Suprapubic skin (tissue), 4 donors: Measurements from ENCODE around the gene CC2D1B. TPM values are rescaled to one million over a fixed set of nuclear protein-coding genes. Genes with fewer than 3 reads are reported as not detected.

ENCODE experiments used
- DNase-seq, 2 donors: peaks; one replicate each; pipeline ENCODE4 v3.0.0-alpha.2; 2019; ENCODE audit warnings: low spot score in 2 of 2
- H3K27ac ChIP-seq: fragments of 200-600 bp; sonication (generic); one replicate; pipeline ENCODE4 v1.5.1; 2019
- H3K27me3 ChIP-seq: fragments of 200-600 bp; sonication (generic); one replicate; pipeline ENCODE4 v1.5.1; 2019
- H3K36me3 ChIP-seq: fragments of 200-600 bp; sonication (generic); one replicate; pipeline ENCODE4 v1.5.1; 2019
- H3K4me1 ChIP-seq: fragments of 200-600 bp; sonication (generic); one replicate; pipeline ENCODE4 v1.5.1; 2019
- H3K4me3 ChIP-seq: fragments of 200-600 bp; sonication (generic); one replicate; pipeline ENCODE4 v1.5.1; 2019; ENCODE audit warnings: mild to moderate bottlenecking
- H3K9me3 ChIP-seq: fragments of 200-600 bp; sonication (generic); one replicate; pipeline ENCODE4 v1.5.1; 2019
- CTCF ChIP-seq, 2 donors: fragments of 200-600 bp in 1 of 2; fragments of 450-650 bp in 1 of 2; sonication (generic) in 1 of 2; IDR thresholded peaks; one replicate each; pipeline ENCODE4 v1.5.1; 2016 to 2019; ENCODE audit warnings: antibody characterized with exemption in 2 of 2, mild to moderate bottlenecking in 1 of 2, moderate library complexity in 1 of 2
- EP300 ChIP-seq: sonication (generic); formaldehyde crosslinking; IDR thresholded peaks from one replicate; pipeline ENCODE4 v1.6.1; 2017; ENCODE audit warnings: antibody characterized with exemption
- POLR2A ChIP-seq, 2 donors: fragments of 450-650 bp; IDR thresholded peaks; one replicate each; pipeline ENCODE4 v1.6.1; 2017; ENCODE audit warnings: antibody characterized with exemption in 2 of 2, mild to moderate bottlenecking in 2 of 2, moderate library complexity in 2 of 2
- POLR2AphosphoS5 ChIP-seq, 3 donors: sonication (generic); formaldehyde crosslinking; IDR thresholded peaks; one replicate each; pipeline ENCODE4 v1.6.1; 2017; ENCODE audit warnings: antibody characterized with exemption in 3 of 3
- WGBS: methylation state at CpG from one replicate; pipeline ENCODE4 v1.1.5; 2018; 5-methylcytosine and 5-hydroxymethylcytosine counted together
- total RNA-seq, 4 donors: library from RNA; depleted of rRNA; stranded (reverse); fragments of >200 nt; gene quantifications; one replicate each; pipeline ENCODE4 v1.1.0, GENCODE V29; 2016

Gene CC2D1B, protein sequence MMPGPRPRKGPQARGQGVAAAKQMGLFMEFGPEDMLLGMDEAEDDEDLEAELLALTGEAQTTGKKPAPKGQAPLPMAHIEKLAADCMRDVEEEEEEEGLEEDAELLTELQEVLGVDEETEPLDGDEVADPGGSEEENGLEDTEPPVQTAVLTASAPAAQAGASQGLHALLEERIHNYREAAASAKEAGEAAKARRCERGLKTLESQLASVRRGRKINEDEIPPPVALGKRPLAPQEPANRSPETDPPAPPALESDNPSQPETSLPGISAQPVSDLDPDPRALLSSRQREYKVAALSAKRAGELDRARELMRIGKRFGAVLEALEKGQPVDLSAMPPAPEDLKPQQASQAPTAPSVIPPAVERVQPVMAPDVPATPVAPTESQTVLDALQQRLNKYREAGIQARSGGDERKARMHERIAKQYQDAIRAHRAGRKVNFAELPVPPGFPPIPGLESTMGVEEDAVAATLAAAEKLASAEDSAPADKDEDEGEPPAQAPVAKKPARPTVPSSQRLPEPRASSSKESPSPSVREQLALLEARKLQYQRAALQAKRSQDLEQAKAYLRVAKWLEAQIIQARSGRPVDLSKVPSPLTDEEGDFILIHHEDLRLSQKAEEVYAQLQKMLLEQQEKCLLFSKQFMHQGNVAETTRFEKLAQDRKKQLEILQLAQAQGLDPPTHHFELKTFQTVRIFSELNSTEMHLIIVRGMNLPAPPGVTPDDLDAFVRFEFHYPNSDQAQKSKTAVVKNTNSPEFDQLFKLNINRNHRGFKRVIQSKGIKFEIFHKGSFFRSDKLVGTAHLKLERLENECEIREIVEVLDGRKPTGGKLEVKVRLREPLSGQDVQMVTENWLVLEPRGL
- 10 to 100 TPM; 23.0 to 30.4 (median 24.6) TPM for total RNA-seq

- WGBS, result 0% methylated on average over 17 of the region's 92 CpGs
- no peaks in the 10 kb centered on the region for H3K9me3 ChIP-seq
Measured at GRCh38 chr1:52365746-52366516, at the start of gene CC2D1B. Gene CC2D1B (minus strand): TSS chr1:52366205. CDS start chr1:52364620, 1,585 bp downstream.

DNA sequence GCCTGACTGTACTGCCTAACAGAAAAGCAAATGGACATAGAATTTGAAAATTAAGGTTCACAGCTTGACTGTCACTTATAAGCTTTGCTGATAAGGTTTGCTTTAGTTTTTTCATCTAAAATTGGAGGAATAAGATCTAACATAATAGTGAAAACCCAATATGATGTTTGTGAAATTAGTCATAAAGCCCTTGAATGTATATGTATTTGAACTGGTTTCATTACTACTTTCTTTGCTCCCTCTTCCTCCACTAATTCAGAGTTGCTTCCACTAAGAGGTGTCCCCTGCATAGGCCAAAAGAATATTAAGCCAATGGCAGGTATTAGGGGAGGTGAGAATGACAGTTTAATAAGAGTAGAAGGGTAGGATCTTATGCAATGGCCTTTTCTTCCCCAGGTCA lies 48.9 kb upstream of the CC2D1B start:
- Histone ChIP-seq H3K27me3 (no peaks in the 10 kb centered on the region), H3K4me3 (no peak overlapping the region), H3K9me3 (no peaks in the 10 kb centered on the region), H3K36me3 (peaks cover 94% of the 10 kb centered on the region), H3K27ac (no peak overlapping the region), H3K4me1 (no peaks in the 10 kb centered on the region)
- TF ChIP-seq POLR2A (IDR thresholded peaks at IDR 0.05), result no peak
- TF ChIP-seq CTCF (IDR thresholded peaks at IDR 0.05), result no peak
- TF ChIP-seq POLR2AphosphoS5 (IDR thresholded peaks at IDR 0.05), result no peak
- no peak for TF ChIP-seq EP300
- no peak for DNase-seq

More at GRCh38 chr1:52365746-52366516, at the start of gene CC2D1B:
- H3K36me3 ChIP-seq, result peaks cover 21% of the 10 kb centered on the region
- peak in 1 of 2 donors; percentile 26 for TF ChIP-seq CTCF (IDR thresholded peaks at IDR 0.05)
- peak; percentile 49 to 83 for TF ChIP-seq POLR2A (IDR thresholded peaks at IDR 0.05)
- TF ChIP-seq POLR2AphosphoS5 (IDR thresholded peaks at IDR 0.05), result peak; percentile 50 to 92 (median 84)
- no peak for TF ChIP-seq EP300
- H3K4me3 ChIP-seq, result peak within 1 kb of the TSS; percentile 82
- DNase-seq, result peak; percentile 99
- peaks cover 28% of the 10 kb centered on the region for H3K4me1 ChIP-seq
- H3K27me3 ChIP-seq, result no peaks in the 10 kb centered on the region
- H3K27ac ChIP-seq, result peak within 1 kb of the TSS; percentile 92

- Histone ChIP-seq H3K4me1 (no peaks in the 10 kb centered on the region), H3K9me3 (no peaks in the 10 kb centered on the region), H3K4me3 (no peak overlapping the region), H3K27me3 (no peaks in the 10 kb centered on the region), H3K27ac (no peak overlapping the region), H3K36me3 (peaks cover 93% of the 10 kb centered on the region)
- no peak for DNase-seq
- no peak for TF ChIP-seq CTCF (IDR thresholded peaks at IDR 0.05)
- no peak for TF ChIP-seq EP300
- no peak for TF ChIP-seq POLR2AphosphoS5 (IDR thresholded peaks at IDR 0.05)
- TF ChIP-seq POLR2A (IDR thresholded peaks at IDR 0.05), result no peak
- 92% methylated on average over 10 of the region's 10 CpGs for WGBS
Measured at GRCh38 chr1:52413410-52413989, 47.5 kb upstream of the CC2D1B start.

DNA sequence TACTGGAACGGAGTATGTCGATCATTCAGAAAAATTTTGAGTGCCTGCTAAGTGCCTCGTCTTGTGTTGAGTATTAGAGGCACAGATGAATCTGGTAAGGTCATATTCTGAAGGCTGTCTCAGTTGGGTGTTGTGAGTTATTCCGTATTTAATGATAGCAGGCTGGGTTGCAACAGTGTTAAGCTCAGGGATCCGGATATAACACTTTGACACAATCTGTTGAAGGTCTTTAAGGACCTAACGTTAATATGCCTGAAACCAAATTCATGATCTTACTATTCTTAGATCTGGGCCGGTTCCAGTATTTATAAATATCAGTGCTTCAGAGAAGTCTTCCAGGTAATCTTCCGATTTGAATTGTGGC lies 39.0 kb upstream of the CC2D1B start:
- 4% methylated on average over 5 of the region's 8 CpGs for WGBS
- peak overlapping the region; percentile 91 for H3K27ac ChIP-seq
- TF ChIP-seq POLR2AphosphoS5 (IDR thresholded peaks at IDR 0.05), result no peak
- TF ChIP-seq CTCF (IDR thresholded peaks at IDR 0.05), result no peak
- TF ChIP-seq EP300, result no peak
- no peak for TF ChIP-seq POLR2A (IDR thresholded peaks at IDR 0.05)
- H3K9me3 ChIP-seq, result no peaks in the 10 kb centered on the region
- H3K36me3 ChIP-seq, result peaks cover 24% of the 10 kb centered on the region
- peaks cover 27% of the 10 kb centered on the region for H3K4me1 ChIP-seq
- no peak for DNase-seq
- no peaks in the 10 kb centered on the region for H3K27me3 ChIP-seq
- peak overlapping the region; percentile 78 for H3K4me3 ChIP-seq
